Ishikawa (cell line): ENCODE data around the gene HAPLN2.

Source experiments
- CEBPB ChIP-seq: IDR thresholded peaks from 2 replicates; pipeline ENCODE4 v1.6.1; 2012
- CREB1 ChIP-seq: IDR thresholded peaks from 2 replicates; pipeline ENCODE4 v1.6.1; 2012; ENCODE audit warnings: low read depth
- EGR1 ChIP-seq: IDR thresholded peaks from 2 replicates; pipeline ENCODE4 v1.6.1; 2012
- EP300 ChIP-seq: IDR thresholded peaks from 2 replicates; pipeline ENCODE4 v1.6.1; 2012; ENCODE audit warnings: borderline replicate concordance
- FOXM1 ChIP-seq: IDR thresholded peaks from 2 replicates; pipeline ENCODE4 v1.6.1; 2012; ENCODE audit warnings: low read depth, borderline replicate concordance
- NFIC ChIP-seq: IDR thresholded peaks from 2 replicates; pipeline ENCODE4 v1.6.1; 2012
- RAD21 ChIP-seq: IDR thresholded peaks from 2 replicates; pipeline ENCODE4 v1.6.1; 2012; ENCODE audit warnings: low read depth
- TAF1 ChIP-seq: IDR thresholded peaks from 2 replicates; pipeline ENCODE4 v1.6.1; 2012; ENCODE audit warnings: low read depth, mild to moderate bottlenecking
- TCF12 ChIP-seq: IDR thresholded peaks from 2 replicates; pipeline ENCODE4 v1.6.1; 2012; ENCODE audit warnings: low read depth
- TEAD4 ChIP-seq: IDR thresholded peaks from 2 replicates; pipeline ENCODE4 v1.6.1; 2012
- YY1 ChIP-seq: IDR thresholded peaks from 2 replicates; pipeline ENCODE4 v1.6.1; 2012; ENCODE audit warnings: low read depth
- ZBTB7A ChIP-seq: IDR thresholded peaks from 2 replicates; pipeline ENCODE4 v1.6.1; 2012; ENCODE audit warnings: low read depth
- TF ChIP-seq, protein P1 (sequence below): IDR thresholded peaks from 2 replicates; pipeline ENCODE4 v1.6.1; 2012
- TF ChIP-seq, protein P2 (sequence below): IDR thresholded peaks from 2 replicates; pipeline ENCODE4 v1.6.1; 2012; ENCODE audit warnings: low read depth, mild to moderate bottlenecking
- TF ChIP-seq, protein P3 (sequence below): IDR thresholded peaks from 2 replicates; pipeline ENCODE4 v1.6.1; 2012

The HAPLN2 gene

DNA sequence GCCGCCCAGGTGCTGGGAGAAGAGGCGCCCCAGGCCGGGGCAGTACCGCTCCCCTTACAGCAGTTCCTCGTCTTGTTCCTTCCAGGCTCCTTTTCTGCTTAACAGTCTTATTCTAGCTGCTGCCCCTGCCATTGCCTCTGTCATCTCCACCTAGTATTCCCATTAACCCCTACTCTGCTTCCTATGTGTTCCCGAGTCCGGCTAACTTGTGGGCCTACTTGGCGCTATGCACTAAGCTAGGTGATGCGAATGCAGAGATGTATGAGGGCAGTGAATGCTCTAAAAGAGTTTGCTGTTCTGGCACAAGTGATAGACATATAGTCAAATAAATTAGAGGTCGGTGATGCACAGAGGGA is 46.6 kb upstream of the HAPLN2 start:
- TF ChIP-seq, protein P1, sequence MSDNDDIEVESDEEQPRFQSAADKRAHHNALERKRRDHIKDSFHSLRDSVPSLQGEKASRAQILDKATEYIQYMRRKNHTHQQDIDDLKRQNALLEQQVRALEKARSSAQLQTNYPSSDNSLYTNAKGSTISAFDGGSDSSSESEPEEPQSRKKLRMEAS: no peak
- TF ChIP-seq CREB1: no peak
- no peak for TF ChIP-seq NFIC
- no peak for TF ChIP-seq RAD21
- TF ChIP-seq TCF12: no peak
- TF ChIP-seq ZBTB7A: no peak
- no peak for TF ChIP-seq TEAD4
- TF ChIP-seq EGR1: no peak
- TF ChIP-seq, protein P2, sequence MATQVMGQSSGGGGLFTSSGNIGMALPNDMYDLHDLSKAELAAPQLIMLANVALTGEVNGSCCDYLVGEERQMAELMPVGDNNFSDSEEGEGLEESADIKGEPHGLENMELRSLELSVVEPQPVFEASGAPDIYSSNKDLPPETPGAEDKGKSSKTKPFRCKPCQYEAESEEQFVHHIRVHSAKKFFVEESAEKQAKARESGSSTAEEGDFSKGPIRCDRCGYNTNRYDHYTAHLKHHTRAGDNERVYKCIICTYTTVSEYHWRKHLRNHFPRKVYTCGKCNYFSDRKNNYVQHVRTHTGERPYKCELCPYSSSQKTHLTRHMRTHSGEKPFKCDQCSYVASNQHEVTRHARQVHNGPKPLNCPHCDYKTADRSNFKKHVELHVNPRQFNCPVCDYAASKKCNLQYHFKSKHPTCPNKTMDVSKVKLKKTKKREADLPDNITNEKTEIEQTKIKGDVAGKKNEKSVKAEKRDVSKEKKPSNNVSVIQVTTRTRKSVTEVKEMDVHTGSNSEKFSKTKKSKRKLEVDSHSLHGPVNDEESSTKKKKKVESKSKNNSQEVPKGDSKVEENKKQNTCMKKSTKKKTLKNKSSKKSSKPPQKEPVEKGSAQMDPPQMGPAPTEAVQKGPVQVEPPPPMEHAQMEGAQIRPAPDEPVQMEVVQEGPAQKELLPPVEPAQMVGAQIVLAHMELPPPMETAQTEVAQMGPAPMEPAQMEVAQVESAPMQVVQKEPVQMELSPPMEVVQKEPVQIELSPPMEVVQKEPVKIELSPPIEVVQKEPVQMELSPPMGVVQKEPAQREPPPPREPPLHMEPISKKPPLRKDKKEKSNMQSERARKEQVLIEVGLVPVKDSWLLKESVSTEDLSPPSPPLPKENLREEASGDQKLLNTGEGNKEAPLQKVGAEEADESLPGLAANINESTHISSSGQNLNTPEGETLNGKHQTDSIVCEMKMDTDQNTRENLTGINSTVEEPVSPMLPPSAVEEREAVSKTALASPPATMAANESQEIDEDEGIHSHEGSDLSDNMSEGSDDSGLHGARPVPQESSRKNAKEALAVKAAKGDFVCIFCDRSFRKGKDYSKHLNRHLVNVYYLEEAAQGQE: no peak
- no peak for TF ChIP-seq FOXM1
- no peak for TF ChIP-seq CEBPB
- no peak for TF ChIP-seq EP300
- TF ChIP-seq, protein P3, sequence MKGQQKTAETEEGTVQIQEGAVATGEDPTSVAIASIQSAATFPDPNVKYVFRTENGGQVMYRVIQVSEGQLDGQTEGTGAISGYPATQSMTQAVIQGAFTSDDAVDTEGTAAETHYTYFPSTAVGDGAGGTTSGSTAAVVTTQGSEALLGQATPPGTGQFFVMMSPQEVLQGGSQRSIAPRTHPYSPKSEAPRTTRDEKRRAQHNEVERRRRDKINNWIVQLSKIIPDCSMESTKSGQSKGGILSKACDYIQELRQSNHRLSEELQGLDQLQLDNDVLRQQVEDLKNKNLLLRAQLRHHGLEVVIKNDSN: no peak
- no peak for TF ChIP-seq TAF1
- TF ChIP-seq YY1: no peak

DNA sequence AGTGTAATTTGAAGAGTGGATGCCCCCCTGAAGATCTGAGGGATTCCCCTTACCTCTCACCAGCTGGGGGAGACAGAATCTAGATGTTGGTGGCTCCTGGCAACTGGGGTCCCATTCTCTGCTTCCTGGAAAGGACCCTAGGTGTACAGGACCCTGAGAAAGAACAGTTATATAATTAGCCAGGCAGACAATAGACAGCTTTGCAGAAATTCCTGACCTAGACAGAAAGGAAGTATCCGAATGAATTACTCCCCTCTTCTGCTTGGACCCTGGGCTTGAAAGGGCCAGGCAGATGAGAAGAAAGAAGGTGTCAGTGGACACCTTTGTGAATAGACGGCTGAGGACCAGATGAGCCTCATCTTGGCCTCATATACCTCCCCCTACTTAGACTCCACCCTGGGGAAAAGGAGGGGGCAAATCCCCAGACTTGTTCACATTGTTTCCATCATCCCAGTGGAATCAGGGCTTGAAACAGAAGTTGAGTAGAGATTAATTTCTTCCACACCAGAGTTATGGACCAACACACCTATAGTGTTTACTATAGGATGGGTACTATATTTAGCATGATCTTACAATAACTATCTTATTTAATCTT is 45.1 kb upstream of the HAPLN2 start:
- TF ChIP-seq, protein P2: no peak
- TF ChIP-seq TCF12: no peak

DNA sequence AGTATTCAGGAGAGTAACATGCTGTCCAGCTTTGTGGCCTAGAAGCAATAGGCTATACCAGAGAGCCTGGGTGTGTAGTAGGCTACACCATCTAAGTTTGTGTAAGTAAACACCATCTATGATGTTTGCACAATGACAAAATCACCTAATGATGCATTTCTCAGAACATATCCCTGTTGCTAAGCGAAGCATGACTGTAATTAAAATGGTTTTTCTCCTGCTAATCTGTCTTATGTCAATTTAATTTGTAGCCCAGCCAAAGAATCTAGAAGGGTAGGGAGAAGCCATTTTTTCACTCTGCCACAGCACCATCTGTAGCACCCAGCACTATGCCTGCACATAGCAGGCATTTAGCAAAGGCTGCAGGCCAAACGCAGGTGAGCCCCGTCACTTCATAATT is 41.7 kb upstream of the HAPLN2 start:
- TF ChIP-seq, protein P1: no peak
- no peak for TF ChIP-seq TCF12
- TF ChIP-seq CEBPB: no peak
- no peak for TF ChIP-seq TAF1
- TF ChIP-seq, protein P3: no peak
- no peak for TF ChIP-seq ZBTB7A
- TF ChIP-seq CREB1: no peak
- TF ChIP-seq EP300: no peak
- TF ChIP-seq EGR1: no peak
- no peak for TF ChIP-seq NFIC
- no peak for TF ChIP-seq YY1
- TF ChIP-seq, protein P2: no peak
- no peak for TF ChIP-seq TEAD4
- no peak for TF ChIP-seq FOXM1
- TF ChIP-seq RAD21: no peak

DNA sequence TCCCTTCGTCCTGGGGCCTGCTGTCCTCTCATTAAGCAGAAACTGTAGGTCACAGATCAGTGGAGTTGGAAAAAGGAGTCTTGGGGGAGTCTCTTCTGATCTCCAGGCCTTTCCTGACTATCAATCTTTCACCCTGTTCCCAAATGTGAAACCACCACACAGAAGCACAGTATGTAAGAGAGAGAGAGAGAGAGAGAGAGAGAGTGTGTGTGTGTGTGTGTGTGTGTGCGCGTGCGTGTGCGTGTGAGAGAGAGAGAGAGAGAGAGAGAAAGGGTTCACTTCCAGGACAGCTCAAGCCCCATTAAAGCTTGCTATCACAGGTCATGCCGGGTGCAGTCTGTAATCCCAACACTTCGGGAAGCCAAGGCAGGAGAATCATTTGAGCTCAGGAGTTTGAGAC is 41.2 kb upstream of the HAPLN2 start:
- TF ChIP-seq TEAD4 (no peak), CEBPB (no peak)

DNA sequence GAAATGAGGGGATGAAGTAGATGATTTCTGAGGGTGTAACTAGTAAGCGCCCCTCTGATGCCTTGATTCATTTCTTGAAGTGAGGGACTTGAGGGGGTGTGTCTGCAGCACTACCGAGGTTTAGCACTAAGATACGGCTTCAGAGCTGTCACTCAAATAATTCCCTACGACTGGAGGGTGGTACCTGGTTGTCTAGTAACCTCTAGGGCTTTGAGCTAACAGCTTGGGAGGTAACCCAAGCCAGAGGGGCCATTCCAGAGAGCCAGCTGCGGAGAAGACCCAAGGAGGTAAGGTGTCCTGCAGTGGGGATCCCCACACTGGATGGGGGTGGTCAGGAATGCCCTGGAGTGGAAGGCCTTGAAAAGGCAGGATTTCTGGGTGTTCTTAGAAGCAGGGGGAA is 39.7 kb upstream of the HAPLN2 start, which contains the start of gene TTC24:
TSS of gene TTC24 (plus strand) at position 252 of the 400 bp plus-strand sequence. CDS start 1,642 bp downstream, outside the sequence.
- no peak for TF ChIP-seq ZBTB7A
- TF ChIP-seq, protein P1: no peak
- TF ChIP-seq TCF12: no peak
- TF ChIP-seq TAF1: no peak
- no peak for TF ChIP-seq YY1
- TF ChIP-seq CREB1: no peak
- TF ChIP-seq, protein P3: no peak
- no peak for TF ChIP-seq RAD21
- no peak for TF ChIP-seq EGR1
- TF ChIP-seq NFIC: no peak
- TF ChIP-seq FOXM1: no peak
- TF ChIP-seq EP300: no peak
- TF ChIP-seq, protein P2: no peak
- TF ChIP-seq CEBPB: no peak
- TF ChIP-seq TEAD4: no peak
